NCI-H2029 (cell line): ENCODE data around the gene MAJIN.

Experiments
- DNase-seq: peaks from one replicate; lab custom pipeline; 2025; lab: John Stamatoyannopoulos, UW

Gene MAJIN

DNA sequence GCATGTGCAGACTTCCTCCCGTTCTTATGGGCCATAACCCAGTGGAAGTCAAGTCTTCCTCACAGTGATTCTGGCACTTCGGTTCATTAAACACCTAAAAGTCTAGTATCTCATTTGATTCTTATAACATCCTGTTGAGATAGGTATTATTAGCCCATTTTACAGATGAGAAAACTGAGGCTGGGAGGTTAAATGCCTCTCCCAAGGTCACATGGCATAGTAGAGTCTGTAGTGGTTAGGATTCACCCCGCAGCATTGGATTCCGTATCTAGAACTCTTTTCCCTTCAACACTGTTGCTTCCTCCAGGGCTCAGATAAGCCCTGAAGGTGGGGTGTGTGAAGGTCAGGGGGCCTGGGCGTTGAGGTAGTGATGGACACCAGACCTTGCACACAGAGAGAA, 39.6 kb downstream of the MAJIN start:
- no peak for DNase-seq

DNA sequence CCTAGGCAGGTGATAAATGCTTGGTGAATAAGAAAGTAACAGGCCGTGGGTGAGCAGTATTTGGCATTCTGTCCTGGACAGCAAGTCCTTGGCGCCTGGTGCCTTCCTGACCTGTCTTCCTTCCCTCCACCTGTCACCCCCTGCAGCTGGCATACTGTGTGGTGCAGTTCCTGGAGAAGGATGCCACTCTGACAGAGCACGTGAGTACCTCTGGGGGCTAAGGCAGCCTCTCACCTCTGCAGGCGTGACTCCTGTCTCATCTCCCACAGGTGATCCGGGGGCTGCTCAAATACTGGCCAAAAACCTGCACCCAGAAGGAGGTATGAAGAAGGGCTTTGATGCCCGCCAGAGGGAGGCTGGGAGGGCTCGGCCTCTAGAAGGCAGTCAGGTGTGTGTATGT, 40.6 kb downstream of the MAJIN start:
- no peak for DNase-seq

DNA sequence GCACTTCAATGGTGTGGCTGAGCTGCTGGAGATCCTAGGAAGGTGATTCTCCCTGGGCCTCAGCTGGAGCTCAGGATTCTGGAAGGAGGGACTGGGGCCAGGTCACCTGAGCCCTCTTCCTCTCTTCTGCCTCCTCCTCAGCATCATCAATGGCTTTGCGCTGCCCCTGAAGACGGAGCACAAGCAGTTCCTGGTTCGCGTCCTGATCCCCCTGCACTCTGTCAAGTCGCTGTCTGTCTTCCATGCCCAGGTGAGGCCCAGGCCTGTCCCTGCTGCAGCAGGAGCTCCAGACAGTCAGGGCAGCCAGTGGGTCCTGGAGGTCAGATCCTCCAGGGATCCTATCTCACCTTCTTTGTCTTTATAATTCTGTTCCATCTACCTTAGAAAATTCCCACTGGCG, 41.6 kb downstream of the MAJIN start:
- no peak for DNase-seq

DNA sequence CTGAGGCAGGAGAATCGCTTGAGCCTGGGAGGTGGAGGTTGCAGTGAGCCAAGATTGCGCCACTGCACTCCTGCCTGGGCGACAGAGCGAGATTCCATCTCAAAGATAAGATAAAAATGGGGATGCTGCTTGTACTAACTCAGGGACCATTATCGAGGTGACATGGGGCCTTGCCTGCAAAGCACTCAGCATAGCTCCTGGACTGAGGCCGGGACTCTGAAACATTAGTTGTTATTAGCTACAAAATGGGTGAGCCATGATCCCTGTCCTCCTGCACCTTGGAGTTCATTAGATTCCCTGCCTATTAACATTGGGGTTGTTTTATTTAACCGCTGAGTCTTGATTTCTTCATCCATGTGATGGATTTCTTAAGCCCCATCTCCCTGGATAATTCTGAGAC, 42.3 kb downstream of the MAJIN start:
- DNase-seq, result no peak

DNA sequence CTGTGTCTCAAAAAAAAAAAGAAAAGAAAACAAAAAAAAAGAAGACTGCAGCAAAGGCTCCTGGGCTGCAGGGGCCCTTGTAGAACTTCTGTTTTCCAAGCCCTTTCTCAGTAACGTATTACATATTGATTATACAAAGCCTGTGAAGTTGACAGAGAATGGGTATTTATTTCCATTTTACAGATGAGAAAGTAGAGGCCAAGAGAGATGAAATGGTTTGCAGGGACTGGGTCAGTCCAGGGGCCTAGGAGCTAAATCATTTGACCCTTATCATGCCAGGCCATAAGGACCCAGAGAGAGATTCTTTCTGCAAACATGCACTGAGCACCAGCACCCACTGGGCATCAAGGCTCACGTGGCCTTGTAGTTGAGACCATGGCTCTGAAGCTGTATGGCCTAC, 43.0 kb downstream of the MAJIN start:
- DNase-seq, result no peak

DNA sequence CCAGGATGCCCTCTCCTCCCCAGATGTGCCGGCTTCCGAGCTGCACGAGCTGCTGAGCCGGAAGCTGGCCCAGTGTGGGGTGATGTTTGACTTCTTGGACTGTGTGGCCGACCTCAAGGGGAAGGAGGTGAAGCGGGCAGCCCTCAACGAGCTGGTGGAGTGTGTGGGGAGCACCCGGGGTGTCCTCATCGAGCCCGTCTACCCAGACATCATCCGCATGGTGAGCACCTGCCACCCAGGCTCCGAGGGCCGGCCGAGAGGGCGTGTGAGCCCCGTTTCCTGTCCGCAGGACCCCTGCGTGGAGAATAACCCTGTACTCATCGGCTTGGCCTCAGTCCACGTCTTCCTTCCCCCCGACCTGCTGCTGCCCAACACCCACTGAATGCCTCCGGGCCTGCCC, 45.2 kb downstream of the MAJIN start:
- DNase-seq, result no peak

DNA sequence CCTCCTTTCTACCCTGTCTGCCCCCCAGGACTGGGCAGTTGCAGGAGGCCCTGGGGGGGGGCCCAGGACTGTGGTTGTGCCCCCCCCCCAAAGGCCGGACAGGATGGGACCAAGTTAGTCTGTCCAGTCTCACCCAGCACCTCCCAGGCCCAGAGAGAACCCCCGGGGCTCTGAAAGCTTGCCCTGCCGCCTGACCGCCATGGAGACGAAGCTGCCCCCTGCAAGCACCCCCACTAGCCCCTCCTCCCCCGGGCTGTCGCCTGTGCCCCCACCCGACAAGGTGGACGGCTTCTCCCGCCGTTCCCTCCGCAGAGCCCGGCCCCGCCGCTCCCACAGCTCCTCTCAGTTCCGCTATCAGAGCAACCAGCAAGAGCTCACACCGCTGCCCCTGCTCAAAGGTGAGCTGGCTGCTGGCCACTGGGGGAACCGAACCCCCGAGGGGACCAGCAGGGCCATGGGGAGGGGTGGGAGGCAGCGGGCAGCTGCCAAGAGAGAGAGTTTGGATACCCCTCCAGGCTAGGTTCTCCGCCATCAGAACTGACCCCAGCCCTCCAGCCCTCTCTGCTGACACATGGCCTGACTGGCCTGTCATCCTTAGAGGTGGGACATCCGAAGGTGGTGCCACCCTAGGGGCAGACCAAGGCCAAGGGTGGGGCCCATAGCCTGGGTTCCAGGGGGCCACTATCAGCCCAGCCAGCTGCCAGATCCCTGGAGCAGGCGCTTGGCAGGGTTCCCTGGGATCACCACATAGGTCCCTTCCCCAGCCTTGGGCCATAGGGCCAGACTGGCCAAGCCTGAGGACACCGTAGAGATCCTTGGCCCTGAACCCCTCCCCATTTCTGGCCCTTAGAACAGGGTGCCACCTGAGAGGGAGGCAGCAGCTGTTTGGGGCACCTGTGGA, 46.1 kb downstream of the MAJIN start:
- no peak for DNase-seq

DNA sequence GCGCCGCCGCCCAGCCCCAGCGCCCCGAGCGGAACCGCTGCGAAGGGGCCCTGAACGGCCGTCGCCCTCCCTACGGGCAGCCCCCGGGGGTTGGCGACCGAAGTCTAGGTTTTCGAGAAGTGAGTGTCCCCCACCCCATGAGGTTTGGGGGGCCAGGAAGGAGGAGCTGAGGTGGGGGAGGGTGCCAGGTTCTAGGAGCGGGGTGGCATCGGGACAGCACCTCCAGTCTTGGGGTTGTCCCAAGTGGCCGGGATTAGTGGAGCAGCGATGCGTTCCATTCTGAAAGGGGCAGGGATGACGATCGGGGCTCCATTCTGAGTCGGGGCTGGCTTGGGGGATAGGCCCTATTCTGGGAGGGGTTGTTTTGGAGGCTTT, 47.0 kb downstream of the MAJIN start:
- DNase-seq, result no peak

DNA sequence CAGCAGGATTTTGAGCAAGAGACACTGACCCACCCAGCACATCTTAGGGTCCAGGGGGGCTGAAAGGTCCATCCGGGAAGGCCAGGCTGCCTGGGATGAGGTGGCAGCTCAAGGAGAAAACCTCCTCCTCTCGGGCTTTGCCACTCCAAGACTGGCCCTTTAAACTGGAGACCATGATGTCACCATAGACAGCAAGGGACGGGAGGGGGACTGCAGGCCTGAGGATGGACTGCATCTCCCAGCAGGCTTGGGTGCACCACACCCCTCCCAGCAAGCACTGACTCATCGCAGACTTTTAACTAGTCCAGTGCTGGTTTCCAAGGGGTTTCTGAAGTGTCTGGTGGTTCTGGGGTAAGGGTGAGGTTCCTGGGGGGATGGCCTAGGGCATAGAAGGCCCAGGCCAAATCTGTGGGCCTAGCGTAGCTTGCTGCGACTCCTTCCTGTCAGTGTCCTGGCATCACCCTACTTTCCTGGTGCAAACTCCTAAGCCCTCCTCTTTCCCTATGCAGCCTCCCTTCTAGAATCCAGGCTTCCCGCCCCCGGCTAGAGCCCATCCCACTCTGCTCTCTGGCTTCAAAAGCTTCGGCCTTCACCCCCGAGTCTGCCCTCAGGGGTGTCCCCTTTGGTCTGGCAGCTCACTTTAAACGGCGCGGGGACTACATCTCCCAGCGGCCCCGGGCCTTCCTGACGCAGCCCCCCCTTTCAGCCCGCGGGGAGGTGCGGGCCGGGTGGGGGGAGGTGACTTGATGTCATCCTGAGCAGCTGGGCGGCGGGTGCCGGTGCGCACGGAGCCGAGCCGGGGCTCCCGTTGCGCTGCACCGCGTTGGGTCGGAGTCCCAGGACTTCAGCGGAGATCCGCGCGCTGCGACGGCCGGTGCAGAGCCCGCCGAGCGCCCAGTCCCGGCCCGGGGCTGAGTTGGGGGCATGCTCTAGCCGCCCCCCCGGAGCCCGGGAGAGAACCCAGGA, 47.7 kb downstream of the MAJIN start, which contains the start of gene PPP2R5B:
TSS of gene PPP2R5B (plus strand) at position 746 of the 966 bp plus-strand sequence. CDS start 1,046 bp downstream, outside the sequence.
- peak; percentile 87 for DNase-seq

DNA sequence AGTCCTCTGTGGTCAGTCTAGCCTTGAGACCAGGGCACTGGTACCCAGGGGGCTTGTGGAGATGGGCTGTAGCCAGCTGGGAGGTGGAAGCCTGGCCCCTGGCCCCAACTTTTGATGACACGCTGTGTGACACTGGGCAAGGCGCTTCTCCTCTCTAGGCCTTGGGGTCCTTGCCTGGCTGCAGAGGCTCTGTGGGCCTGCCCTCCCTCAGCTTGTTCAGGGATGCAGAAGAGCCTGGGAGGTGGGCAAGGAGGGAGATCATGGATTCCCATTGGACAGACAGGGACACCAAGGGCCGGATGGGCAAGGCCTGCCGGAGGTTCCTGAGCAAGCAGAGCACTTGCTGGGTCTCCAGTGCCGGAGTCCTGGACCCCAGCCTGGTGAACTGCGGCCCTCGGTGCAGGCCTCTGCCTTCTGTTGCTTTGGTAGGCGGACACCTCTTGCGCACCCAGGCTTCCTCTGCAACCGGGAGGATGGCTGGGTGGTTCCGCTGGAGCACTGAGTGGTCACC, 48.7 kb downstream of the MAJIN start:
- DNase-seq, result no peak

DNA sequence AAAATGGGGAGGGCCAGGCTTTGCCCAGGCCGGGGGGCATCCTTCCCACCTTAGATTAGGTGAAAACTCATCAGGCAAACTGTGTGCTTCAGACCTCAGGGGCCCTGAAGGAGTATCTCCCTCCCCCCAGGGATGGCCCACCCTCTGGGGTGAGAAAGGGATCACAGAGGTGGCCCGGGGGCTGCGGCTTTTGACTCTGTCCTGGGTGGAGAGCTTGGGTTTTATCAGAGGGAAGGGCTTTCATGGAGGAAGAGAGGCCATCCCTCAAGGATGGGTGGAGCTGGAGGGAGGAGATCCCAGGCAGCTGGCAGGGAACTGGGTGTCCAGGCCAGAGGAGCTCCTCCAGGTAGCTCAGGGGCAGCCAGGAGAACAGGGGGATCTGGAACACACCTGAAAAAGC, 50.5 kb downstream of the MAJIN start:
- no peak for DNase-seq

DNA sequence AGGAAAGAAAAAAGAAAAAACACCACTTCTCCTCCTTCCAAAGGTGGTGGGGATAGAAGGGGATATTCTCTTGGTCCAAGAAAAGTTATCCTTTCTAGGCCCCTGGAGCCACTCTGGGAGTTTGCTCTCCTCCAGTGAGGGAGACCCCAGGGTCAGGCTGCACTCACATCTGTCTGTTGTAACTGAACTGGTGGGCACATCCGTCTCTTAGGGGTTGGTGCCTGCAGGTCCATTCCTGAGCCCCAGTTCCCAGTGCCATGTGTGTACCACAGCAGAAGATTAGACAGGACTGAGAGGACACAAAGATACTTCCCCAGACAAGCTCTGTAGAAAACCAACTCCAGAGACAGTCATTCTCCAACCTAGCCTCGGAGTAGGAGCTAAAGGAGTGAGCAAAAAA, 51.8 kb downstream of the MAJIN start:
- DNase-seq, result no peak

DNA sequence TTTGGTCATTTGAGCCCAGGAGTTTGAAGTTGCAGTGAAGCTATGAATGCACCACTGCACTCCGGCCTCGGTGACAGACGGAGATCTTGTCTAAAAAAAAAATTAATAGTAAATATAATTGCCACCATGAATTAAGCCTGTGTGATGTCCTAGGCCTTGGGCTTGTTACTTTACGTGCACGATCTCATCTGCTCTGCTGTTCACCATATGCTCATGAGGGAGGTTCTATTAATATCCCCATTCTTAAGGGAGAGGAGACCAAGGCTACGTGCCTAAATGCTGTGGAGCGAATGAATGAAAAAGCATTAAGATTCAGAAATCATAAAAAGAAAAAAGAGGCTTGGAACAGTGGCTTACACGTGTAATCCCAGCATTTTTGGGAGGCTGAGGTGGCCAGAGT, 52.3 kb downstream of the MAJIN start:
- no peak for DNase-seq

DNA sequence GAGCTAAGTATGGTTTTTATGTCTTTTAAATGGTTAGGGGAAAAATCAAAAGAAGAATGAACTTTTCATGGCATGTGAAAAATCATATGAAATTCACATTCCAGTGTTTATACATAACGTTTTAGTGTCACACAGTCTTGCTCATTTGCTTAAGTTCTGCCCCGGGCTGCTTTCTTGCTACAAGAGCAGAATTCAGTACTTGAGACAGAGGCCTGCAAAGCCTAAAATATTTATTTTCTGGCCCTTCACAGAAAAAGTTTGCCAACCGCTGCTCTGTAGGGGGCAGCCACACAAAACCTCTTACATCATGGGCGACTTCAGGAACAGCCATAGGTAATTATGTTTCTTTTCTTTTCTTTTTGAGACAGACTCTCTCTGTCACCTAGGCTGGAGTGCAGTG, 53.9 kb downstream of the MAJIN start:
- DNase-seq, result no peak

DNA sequence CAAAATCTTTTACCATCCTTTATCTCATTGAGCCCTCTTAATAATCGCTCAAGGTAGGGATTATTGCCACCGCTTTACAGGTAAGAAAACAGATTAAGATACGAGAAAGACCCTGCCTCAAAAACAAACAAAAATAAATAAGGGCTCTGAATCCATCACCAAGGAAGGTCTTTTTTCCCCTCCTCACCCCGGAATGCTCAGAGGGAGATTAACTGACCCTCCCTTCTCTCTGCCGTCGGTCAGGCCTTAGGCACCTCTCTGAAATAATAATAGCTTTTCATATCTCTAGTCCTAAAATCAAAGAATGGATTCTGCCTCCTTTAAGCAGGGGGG, 54.3 kb downstream of the MAJIN start:
- DNase-seq, result no peak

DNA sequence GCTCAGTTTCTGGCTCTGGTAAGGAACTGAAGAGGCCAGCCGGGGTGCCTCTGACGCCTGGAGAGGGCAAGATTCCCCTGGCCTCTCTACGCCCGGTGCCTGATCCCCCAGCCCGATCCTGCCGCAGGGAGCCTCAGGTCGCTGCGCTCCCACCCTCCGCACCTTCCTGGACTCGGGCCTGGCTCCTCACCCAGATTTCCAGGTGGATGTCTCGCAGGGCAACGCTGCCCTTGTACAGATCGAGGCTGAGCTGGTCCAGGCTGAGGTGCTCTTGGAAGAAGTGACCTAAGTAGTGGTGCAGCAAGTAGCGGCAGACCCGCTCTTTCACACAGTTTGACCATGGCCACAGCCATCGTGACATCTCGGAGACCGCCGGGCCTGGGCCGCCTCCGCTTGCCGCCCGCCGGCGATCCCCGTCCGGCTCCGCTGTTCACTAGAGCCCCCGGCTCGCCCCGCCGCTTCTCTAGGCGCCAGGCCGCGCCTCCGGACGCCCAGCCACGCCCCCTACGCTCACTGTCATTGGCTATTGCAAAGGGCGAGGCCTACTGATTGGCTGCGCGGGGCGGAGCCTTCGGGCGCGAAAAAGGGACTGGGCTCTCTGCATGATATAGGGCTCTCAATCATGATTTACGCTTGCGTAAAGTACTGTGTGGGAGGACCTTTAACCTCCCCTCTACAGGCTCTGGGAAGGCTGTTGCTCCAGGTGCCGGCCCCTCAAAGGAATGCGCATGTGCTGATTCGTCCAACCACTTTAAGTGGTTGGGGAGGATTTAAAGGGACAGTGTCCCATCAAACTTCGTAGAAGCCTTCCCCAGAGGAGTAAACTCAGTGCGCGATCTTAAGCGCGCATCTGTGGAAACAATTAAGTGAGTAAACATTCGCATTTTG, 54.9 kb downstream of the MAJIN start, which contains the start of gene ATG2A:
TSS of gene ATG2A (minus strand) at position 435 of the 888 bp plus-strand sequence. CDS start at position 361, 74 bp downstream.
- DNase-seq, result peak; percentile 100

DNA sequence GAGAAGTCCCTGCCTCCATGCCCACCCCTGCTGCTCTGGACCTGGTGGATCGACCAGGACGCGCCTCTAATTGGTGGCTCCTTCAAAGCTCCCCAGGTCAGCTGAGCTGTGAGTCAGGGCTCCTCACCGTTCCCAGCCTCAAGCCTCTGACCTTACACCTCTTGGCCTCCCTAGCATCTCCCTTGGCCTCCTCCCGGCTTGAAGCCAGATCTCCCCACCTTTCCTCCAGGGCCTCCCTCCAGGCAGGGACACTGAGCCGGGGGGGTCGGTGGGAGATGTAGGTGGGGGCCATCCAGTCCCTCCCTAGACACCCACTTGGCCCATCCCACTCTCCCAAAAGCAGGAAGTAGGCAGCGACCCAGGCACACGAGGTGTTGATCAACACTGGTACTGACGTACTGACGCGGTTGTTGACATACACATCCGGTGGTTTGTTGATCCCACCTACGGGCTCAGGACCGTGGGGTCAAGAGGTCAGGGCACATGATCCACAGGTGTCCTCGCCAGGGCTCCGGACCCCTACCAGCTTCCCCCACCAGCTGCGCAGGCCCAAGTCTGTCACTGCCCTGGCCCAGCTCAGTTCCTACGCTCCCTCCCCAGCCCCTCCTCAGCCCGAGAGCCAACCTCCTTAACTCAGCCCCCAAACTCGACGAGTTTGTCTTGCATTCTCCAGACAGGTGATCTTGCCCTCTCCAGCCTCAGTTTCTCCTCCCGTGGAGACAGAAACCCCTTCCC, 55.7 kb downstream of the MAJIN start:
- DNase-seq, result peak; percentile 63

DNA sequence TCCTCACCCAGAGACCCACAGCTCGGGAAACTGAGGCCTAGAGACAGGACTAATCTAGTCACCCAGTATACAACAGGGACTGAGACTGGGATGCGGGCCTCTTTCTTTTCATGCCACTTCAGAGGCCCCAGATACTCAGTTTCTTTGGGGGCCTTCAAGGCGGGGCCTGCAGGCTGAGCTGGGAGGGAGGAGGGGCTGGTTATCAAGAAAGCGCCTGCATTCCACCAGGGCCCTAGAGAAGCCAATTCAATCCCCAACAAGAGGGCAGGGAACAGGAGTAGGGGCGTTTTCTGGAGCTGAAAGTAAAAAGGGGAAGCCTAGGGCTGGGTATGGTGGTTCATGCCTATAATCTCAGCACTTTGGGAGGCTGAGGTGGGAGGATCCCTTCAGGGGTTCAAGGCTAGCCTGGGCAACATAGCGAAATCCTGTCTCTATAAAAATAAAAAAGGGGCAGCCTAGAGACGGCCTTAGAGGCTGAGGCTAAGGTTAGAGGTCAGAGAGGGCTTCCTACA, 56.5 kb downstream of the MAJIN start:
- no peak for DNase-seq

DNA sequence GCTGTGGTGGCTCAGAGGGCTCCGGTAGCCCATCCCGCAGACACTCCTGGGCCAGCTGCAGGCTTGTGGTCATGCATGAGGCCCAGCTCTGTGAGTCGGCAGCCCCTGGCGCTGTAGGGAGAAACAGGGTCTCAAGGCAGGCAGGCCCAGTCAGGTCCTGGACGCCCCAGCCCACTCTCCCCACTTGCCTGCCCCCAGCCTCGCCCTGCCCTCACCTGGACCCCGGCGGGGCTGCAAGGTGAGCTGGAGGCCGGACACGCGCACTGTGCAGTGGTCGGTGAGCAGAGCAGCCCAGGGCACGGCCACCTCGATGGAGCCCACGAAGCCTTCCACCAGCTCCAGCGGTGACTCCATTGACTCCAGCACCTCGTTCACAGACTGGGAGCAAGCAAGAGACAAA, 57.8 kb downstream of the MAJIN start:
- DNase-seq, result no peak

DNA sequence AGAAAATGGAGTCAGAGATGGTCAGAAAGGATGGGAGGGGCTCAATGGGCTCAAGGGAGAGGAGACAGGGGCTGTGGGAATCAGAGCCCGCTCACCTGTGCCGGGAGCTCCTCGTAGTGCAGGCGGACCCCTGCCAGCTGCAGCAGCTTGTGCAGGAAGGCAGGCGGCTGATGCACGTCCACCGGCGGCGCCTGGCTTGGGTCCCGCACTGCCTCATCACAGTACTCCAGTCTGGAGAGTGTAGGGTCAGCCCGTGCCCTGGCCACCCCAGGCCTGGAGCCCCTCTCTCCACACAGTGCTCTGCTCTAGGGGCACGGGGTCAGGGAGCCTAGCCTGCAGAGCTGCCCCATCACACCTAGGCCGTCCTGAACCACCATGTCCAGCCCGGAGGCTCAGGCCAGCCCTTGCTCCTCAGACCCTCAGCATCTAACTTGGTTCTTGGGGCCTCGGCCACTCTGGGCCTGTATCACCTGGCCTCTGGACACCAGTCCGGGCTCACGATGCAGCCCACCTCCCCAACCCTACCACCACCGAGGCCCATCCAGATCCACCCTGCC, 58.7 kb downstream of the MAJIN start:
- DNase-seq, result no peak
